ENCODE measurements around the gene MCHR1. TPM values are rescaled to one million over a fixed set of nuclear protein-coding genes. Genes with fewer than 3 reads are reported as not detected.
"Not testable (repeated sequence)": the region's sequence is repeated elsewhere in the genome, so short reads cannot be mapped to it uniquely, and the experiment has no call there.

Gene MCHR1
- total RNA-seq, 1 donor from 2014 or later = not detected

DNA sequence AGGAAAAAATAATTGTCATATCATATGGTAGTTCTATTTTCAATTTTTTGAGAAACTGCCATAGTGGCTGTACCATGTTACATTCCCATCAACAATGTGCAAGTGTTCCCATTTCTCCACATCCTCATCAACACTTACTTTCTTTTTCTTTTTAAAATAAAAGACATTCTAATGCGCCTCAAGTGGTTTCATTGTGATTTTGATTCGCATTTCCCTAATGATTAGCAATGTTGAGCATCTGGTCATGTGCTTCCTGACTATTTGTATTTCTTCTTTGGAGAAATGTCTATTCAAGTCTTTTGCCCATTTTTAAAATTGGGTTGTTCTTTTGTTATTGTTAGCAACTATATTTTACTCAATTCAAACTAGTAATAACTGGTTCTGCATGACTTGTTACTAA lies 8.4 kb downstream of the MCHR1 start:
- no peak for DNase-seq (ENCODE audit: low spot score)

DNA sequence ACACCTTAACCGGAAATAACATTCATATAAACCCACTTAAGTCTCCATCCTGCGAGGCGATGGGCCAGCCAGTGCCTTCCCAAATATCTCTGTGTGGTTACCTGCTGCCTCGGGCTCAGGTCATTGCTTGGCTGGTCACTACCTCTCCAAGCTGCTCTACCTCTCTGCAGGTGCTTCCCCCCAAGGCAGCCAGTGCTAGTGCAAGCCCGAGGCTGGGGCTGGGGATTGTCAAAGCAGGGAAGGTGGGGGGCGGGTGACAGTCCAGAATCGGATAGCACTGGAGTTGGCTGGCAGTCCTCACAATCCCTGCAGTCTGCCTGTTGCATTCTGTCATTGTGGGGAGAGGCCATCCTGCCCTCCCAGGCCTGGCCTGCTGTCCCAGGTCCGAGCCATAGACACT lies 11.1 kb downstream of the MCHR1 start:
- no peak for DNase-seq (ENCODE audit: low spot score)

DNA sequence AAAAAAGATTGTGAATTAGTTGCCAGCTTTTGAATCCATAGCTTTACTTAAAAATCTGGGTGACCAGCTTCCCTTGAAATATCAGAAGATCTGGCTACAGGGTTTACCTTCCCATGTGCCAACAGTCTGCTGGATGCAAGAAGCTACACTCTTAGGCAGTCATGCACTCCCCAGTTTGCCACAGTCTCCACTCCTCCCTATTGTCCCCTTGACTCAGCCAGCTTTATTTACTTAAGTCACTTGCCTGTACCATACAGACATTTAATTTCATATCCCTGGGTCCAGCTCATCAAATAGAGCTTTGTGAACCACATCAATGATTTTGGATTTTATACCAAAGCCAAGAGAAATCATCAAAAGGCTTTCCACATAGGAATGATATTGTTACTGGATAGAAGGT lies 12.2 kb downstream of the MCHR1 start:
- no peak for DNase-seq (ENCODE audit: low spot score)

DNA sequence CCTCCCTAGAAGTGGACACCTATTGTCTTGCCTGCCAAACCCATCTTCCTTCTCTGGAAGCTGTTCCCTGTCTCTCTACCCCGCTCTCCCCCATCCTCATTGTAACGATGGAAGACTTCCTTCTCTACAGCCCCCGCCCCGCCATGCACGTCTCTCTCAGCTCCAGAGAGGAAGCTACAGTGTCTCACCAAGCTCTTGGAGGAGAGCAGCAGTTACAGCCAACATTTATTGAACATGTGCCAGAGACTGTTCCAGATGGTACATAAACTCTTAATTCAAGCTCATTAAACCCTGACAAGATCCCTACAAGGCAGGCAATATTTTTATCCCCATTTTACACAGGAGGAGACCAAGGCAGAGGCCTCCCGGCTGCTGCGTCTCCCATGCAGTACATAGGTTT lies 15.1 kb downstream of the MCHR1 start:
- DNase-seq (ENCODE audit: low spot score) = no peak

DNA sequence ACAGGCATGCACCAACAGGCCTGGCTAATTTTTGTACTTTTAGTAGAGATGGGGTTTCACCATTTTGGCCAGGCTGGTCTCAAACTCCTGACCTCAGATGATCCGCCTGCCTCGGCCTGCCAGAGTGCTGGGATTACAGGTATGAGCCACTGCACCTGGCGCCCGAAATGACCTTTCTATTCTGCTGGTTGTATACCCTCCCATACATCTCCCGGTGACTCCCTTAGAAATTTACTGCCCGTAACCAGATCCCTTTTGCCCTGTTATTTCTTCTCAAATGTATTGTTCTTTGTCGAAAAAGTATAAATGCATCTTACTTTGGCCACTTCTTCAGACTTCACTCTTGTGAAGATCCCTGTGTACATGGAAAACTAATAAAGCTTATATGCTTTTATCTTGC lies 22.0 kb downstream of the MCHR1 start:
- DNase-seq (ENCODE audit: low spot score) = no peak

DNA sequence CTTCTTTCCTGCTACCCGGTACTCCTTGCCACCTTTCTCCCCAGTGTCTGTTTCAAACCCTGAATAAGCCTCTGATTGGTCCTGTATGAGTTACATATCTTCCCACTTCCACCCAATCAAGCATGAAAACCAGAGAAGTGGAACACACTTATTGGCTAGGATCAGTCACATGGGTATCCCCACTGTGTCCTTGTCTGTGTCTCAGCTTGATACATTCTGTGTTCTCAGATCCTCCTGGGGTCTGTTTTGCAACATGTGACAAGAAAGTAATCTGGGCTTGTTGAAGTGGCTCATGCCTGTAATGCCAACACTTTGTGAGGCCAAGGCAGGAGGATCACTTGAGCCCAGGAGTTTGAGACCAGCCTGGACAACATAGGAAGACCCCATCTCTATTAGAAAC lies 23.9 kb downstream of the MCHR1 start:
- DNase-seq (ENCODE audit: low spot score) = no peak

DNA sequence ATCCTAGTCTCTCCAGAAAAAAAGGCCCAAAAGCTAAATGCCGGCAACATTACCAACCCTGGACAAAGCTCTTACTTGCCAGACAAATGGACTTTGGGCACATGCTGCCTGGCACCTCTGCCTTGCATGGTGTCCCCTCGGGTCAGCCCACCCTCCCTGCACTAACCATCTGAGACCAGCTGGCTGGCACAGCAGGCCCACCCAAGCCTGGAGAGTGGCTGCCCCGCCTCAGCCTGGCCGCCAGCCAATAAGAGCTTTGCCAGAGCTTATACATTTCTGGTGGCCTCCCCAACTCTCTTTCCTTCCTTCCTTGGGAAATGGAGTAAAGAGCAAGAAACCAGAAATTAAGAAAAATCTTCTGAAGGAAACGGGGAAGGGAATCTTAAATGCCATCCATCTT lies 24.5 kb downstream of the MCHR1 start:
- no peak for DNase-seq (ENCODE audit: low spot score)

DNA sequence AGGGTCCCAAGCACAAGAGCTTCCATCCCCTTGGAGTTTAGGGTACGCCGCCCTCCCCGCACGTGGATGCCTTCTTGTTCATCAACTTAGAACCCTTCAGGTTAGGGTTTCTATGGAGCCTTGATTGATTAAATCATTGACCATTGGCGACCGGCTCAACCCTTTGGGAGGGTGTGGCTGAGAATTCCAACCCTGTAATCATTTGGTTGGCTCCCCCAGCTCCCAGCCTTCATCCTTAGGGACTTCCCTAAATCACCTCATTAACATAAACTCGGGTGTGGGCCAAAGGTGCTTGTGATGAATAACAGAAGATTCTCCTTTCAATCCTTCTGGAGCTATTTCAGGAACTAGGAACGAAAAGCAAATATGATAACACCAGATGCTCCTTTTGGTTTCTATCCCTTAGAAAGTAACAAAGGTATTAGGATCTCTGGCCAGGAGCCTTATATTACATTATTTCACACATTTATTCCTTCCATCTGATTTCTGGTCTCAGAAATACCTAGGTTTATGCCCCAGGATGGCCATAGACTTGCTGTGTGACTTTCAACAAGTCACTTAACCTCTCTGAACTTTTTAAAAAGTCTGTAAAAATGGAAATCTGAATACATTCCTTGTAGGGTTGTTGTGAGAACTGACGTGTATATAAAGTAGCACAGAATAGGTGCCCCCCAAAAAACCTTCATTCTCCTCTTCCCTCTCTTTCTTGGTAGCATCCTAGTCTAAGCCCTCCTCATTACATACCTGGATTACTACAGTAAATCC lies 26.8 kb downstream of the MCHR1 start:
- no peak for DNase-seq (ENCODE audit: low spot score)

DNA sequence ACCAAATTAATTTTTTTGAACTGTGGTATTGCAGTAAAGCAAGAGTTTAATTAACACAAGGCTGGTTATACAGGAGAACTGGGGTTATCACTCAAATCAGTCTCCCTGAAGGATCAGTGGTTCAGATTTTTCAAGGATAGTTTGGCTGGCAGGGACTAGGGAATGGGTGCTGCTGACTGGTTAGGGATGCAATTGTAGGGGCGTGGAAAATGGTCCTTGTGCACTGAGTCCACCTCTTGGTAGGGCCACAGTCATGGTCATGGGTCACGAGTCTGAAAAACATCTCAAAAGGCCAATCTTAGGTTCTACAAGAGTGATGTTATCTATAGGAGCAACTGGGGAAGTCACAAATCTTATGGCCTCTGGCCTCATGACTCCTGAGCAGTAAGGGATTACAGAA lies 27.9 kb downstream of the MCHR1 start:
- DNase-seq (ENCODE audit: low spot score) = no peak

DNA sequence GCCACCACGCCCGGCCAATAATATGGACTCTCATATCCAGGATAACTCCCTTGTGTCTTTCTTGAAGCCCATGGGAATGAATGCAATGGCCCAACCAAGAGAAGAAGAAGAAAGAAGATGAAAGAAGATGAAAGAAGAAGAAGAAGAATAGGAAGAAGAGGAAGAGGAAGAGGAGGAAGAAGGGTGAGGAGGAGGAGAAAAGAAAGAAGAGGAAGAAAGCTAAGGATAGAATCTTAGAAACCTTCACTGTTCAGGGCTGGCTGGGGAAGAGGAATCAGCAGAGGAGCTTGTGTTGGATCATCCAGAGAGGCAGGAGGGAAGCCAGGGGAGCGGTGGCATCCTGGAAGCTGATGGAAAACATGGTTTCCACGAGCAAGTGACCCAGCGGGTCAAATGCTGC lies 28.9 kb downstream of the MCHR1 start:
- DNase-seq (ENCODE audit: low spot score) = no peak

DNA sequence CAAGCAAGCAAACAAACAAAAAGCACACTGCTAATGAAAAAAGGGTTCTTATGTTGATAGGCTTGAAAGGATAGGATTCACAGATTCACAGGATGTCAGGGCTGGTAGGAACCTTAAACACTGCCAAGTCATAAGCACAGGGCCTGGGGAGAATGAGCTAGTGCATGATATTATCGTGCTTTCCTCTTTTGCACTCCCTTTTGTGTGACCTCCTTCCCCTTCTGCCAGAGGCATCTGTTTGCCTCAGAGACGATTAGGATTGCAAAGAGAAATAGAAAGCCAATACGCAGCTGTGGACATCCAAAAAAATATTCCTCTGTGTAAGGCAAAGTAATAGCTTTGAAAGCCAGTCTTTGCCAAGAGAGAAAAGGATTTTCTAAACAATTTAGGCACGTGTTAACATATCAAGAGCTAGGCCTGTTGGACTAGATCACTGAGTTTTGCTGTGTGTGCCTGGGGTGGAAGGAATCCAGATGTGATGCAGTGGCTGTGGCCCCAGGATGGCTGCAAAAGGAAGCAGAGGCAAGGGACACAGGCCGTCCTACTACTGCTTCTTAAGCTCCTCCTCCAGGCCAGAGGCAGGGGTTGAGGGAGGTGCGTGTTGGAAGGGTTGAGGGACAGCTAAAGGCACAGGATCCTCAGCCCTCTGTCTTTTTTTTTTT lies 30.6 kb downstream of the MCHR1 start:
- DNase-seq (ENCODE audit: low spot score) = no peak

DNA sequence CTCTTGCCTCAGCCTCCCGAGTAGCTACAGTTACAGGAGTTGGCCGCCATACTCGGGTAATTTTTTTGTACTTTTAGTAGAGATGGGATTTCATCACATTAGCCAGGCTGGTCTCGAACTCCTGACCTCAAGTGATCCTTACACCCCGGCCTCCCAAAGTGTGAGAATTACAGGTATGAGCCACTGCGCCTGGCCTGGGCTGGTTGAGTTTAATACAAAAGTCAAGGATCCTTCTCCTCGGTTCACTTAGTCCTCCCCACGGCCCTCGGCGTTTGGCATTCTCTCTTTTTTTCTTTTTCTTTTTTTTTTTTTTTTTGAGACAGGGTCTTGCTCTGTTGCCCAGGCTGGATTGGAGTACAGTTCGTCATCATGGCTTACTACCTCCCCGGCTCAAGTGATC lies 33.0 kb downstream of the MCHR1 start:
- DNase-seq (ENCODE audit: low spot score) = no peak

DNA sequence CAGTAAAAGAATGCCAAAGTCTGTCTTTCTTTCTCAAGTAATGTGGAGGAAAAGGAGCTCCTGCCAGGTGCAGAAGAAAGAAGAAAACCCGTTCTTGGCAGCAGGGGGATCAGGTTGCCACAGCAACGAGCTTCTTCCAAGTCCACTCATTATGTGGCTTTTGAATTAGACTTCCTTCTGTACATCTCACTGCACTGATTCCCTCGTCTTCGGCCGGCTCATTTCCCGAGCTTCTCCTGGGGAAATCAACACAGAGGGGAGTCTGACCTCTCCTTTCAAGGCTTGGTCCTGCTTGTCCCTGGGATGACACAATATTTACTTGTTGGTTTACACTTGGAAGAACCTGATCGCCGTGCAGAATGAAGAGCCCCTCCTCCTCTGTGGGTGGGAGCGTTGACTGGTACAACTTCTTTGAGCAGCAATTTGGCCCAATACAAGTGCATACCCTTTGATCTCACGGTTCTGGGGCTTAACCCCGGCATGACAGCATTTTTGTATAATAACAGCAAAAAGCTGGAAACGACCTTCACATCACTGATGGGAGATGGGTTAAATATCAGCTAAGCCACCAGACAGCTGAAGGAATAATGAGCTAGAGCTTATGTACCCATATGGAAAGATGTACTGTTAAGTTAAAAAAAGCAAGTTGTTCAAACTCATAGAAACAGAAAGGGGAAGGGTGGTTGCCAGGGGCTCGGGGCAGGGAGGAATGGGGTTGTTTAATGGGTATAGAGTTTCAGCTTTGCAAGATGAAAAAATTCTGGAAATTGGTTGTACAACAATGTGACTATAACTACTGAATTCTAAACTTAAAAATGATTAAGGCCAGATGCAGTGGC lies 35.4 kb downstream of the MCHR1 start:
- no peak for DNase-seq (ENCODE audit: low spot score)

DNA sequence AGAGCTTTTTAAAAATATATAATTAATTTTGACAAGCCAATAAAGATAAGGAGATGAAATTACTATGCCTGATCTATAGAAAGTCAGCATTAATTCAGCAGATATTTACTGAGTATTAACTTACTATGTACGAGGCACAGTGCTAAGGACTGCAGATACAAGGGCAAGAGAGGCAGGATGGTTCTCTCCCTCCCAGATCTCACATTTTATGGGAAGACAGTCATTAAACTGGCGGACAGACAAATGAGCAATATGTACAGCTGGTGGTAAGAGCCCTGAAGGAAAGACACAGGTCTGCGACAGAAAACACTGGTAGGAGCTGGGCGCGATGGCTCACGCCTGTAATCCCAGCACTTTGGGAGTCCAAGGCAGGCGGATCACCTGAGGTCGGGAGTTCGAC lies 36.8 kb downstream of the MCHR1 start:
- DNase-seq (ENCODE audit: low spot score) = no peak

DNA sequence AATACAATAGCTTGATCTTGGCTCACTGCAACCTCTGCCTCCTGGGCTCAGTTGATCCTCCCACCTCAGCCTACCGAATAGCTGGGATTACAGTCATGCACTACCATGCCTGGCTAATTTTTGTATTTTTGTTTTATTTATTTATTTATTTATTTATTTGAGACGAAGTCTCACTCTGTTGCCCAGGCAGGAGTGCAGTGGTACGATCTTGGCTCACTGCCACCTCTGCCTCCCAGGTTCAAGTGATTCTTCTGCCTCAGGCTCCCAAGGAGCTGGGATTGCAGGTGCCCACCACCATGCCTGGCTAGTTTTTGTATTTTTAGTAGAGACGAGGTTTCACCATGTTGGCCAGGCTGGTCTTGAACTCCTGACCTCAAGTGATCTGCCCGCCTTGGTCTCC lies 38.4 kb downstream of the MCHR1 start:
- DNase-seq (ENCODE audit: low spot score) = not testable (repeated sequence)

DNA sequence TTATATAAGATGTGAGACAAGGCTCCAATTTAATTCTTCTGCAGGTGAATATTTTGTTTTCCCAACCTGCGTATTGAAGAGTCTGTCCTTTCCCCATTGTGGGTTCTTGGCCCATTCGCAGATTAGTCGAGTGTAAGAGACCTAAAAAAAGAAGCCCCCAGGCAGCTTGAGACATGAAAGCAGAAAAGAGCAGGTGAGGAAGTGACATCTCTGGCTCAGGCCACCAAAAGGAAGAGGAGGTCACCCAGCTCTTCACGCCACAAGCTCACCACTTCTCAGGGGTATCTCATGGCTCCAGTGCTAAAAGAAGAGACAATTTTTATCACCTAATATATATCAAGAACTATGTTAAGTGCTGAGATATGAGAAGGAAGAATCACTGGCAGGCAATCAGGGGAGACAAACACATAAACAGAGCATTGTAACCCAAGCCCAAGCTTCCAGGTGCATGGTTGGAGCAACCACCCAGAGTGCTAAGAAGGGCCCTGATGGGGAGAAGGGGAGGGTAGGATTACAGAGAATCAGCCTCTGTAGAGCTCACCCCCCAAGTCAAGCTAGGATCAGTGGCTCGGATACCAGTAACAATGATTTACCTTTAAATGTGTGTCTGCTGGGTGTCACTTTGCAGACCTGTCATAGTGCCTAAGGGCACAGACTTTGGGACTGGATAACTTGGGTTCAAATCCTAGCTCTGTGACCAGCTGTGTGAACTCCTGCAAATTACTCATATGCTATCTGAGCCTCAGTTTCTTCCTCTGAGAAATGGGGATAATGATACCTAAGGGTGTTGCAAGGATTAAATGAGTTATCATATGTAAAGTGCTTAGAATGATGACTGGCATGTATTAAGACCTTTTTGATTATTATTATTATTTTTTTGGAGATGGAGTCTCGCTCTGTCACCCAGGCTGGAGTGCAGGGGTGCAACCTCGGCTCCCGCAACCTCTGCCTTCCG lies 39.2 kb downstream of the MCHR1 start:
- DNase-seq (ENCODE audit: low spot score) = no peak

DNA sequence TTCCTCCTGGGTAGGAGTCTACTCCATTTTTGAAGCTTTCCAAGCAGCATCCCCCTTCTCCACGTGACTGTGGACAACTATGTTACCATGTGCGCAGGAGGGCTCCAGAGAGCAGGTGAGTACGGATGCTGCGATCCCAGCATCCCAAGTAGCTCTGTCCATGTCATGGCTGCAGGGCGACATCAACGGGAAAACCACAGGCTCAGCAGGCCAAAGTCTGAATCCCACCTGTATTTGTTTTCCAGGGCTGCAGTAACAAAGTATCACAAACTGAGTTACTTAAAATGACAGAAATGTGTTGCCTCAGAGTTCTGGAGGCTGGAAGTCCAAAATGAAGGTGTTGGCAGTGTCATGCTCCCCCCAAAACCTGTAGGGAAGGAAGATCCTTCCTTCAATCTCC lies 40.3 kb downstream of the MCHR1 start:
- DNase-seq (ENCODE audit: low spot score) = no peak

DNA sequence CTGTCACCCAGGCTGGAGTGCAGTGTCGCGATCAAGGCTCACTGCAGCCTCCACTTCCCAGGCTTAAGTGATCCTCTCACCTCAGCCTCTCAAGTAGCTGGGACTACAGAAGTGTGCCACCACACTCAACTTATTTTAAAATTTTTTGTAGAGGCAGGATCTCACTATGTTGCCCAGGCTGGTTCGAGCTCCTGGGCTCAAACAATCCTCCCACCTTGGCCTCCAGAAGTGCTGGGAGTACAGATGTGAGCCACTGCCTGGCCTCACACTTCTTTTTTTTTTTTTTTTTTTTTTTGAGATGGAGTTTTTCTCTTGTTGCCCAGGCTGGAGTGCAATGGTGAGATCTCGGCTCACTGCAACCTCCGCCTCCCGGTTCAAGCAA lies 40.9 kb downstream of the MCHR1 start:
- DNase-seq (ENCODE audit: low spot score) = not testable (repeated sequence)

DNA sequence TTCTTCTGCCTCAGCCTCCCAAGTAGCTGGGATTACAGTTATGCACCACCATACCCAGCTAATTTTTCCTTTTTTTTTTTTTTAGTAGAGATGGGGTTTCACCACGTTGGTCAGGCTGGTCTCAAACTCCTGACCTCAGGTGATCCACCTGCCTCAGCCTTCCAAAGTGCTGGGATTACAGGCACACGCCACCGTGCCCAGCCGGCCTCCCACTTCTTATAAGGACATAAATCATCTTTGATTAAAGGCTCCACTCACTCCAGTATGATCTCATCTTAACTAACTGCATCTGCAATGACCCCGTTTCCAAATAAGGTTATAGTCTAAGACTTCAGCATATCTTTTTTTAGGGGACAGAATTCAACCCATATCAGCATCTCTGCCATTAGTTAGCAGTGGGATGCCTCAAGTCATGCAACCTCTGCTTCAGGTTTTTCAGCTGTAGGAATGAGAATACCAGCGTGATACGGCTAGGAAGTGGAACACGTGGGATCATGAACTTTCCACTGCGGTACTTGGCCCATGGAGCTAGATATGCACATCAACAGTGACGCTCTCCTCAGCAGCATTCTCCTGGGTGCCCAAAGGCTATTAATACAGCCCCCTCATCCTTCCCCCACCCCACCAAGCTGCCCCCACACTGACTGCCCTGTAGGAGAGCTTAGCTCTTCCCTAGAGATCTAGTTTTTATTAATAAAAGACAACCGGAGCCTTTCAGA lies 41.4 kb downstream of the MCHR1 start:
- no peak for DNase-seq (ENCODE audit: low spot score)

DNA sequence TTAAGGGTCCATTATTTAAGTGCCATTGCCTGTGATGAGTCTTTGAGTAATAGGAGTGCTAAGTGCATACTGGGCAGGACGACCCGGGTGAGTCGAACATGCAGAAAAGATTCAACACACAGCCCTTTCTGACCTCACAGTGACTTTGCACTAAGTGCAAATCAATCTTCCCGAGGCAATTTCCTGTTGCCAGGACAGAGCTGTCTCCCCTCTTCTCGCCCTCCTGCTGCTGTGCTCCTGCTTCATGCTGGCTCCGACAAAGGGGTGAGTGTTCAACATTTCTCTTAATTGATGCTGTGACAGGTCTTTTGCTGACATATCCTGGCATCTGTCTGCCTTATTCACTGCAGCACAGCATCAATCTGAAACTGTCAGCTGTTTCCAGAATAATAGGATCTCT lies 42.0 kb downstream of the MCHR1 start:
- no peak for DNase-seq (ENCODE audit: low spot score)

Measured in mesenteric fat pad (tissue), 1 donor.